CD4-positive, alpha-beta T cell treated with Interferon gamma for 1 hour (primary cell): ENCODE measurements around the gene NQO2.
"Not testable (repeated sequence)": the region's sequence is repeated elsewhere in the genome, so short reads cannot be mapped to it uniquely, and the experiment has no call there.

Experiments used
- DNase-seq: peaks from one replicate; pipeline ENCODE4 v3.0.0-alpha.2; 2020

NQO2 gene

GRCh38 chr6:2970753-2971419 lies 28.8 kb upstream of the NQO2 start:
- peak; percentile 49 for DNase-seq

GRCh38 chr6:2971420-2972218 lies 28.1 kb upstream of the NQO2 start, which contains the start of gene SERPINB6:
SERPINB6 (minus strand) TSS chr6:2971567; CDS start chr6:2959332, 12,235 bp downstream.
- DNase-seq = peak; percentile 37

GRCh38 chr6:2972219-2972487 lies 27.5 kb upstream of the NQO2 start:
- not testable (repeated sequence) for DNase-seq

GRCh38 chr6:2972685-2973084 lies 27.0 kb upstream of the NQO2 start:
- DNase-seq = not testable (repeated sequence)

DNA sequence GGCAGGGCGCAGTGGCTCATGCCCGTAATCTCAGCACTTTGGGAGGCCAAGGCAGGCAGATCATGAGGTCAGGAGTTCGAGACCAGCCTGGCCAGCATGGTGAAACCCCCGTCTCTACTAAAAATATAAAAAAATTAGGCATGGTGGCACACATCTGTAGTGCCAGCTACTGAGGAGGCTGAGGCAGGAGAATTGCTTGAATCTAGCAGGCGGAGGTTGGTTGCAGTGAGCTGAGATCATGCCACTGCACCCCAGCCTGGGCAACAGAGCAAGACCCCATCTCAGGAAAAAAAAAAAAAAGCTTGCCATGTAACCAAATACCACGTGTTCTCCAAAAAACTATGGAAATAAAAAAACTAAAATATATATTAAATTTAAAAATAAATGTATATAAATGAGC lies 26.5 kb upstream of the NQO2 start:
- DNase-seq = not testable (repeated sequence)

- DNase-seq = no peak
These were observed 26.0 kb upstream of the NQO2 start for GRCh38 chr6:2973676-2974075.

GRCh38 chr6:2976060-2976459 lies 23.6 kb upstream of the NQO2 start:
- no peak for DNase-seq

- DNase-seq = no peak
These were observed 23.1 kb upstream of the NQO2 start for GRCh38 chr6:2976571-2977085.

- DNase-seq = no peak
These were observed 22.4 kb upstream of the NQO2 start for GRCh38 chr6:2977290-2977689.

DNA sequence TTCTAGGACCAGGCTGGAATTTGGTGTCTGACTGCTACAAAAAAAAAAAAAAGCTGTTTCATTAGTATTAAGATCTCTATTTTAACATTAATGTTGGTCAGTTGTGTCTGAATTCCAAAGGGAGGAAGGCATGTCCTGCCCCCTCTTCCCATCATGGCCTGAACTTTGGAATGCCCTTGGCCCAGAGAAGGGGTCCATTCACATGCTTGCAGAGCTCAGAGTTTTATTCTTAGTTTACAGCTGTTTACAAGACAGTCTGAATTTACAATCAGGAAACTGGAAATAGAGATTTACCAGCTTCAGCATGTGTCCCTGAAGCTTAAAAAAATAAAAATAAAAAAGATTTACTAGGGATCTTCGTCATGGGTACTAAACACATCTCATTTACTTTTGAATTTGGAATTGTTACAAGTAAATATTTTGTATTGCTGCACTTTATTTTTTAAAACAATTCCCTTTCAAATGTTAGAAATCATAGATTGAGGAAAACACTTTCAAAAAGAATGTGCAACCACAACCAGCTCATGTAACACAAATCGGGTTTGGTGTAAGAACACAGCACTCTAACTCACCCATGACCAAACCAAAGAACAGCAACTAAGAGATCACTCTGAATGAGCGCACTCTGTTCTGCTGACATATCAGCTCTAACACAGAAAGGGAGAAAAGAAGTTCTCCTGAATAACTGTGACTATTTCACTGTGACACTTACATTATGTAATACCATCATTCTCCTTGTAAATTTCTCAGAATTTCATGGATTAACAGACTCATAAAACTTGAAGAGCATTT lies 21.7 kb upstream of the NQO2 start:
- DNase-seq = no peak

GRCh38 chr6:2978923-2979322 lies 20.8 kb upstream of the NQO2 start:
- no peak for DNase-seq

GRCh38 chr6:2979819-2980464 lies 19.8 kb upstream of the NQO2 start:
- DNase-seq = no peak

- DNase-seq = no peak
These were observed 19.2 kb upstream of the NQO2 start for GRCh38 chr6:2980465-2980855.

GRCh38 chr6:2982426-2983117 lies 17.1 kb upstream of the NQO2 start:
- DNase-seq = no peak

DNA sequence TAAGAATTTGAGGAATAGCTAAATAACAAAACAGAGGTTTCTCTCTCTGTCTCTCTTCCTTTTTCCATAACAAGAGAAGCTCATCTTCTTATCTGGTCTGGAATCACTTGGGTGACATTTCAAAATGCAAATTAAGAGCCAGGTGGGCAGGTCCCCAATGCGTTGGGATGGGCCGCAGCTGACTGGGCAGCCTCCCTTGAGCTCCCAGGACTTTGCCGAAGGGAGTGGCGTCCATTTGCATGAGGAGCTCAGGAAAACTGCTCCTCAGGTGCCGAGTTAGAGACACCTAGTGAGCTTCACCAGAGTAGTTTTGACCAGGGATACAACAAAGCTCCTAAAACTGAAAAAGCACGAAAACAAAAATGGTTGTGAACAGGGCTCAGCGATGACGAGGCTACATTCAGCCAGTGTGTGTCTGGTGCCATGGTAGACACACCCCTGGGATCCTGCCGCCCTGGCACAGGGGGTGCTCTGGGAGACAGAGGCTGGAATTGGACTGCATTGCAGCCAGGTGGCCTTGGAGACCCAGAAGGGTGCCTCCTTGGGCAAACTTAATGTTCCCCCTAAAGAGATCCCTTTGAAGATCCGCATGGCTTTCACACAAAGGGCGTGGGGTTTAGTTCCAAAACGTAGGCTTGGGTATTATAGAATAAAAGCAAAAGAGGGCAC lies 14.8 kb upstream of the NQO2 start:
- DNase-seq = no peak

DNA sequence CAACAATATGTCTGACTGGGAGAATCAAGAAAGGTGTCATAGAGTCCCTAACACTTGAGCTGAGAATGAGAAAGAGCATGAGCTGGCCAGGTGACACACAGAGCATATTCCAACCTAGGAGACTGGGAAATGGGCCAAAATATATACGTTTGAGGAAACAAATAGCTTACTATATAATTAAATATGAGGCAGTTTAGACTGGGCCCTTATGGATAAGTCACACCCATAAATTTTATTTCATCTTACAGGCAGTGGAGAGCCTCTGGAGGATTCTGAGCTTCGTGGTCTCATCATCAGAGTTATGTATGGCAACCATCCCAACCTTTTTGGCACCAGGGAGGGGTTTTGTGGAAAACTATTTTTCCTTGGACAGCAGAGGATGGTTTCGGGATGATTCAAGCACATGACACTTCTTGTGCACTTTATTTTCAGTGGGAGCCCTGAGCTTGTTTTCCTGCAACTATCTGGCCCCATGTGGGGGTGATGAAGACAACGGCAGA lies 12.9 kb upstream of the NQO2 start:
- no peak for DNase-seq

DNA sequence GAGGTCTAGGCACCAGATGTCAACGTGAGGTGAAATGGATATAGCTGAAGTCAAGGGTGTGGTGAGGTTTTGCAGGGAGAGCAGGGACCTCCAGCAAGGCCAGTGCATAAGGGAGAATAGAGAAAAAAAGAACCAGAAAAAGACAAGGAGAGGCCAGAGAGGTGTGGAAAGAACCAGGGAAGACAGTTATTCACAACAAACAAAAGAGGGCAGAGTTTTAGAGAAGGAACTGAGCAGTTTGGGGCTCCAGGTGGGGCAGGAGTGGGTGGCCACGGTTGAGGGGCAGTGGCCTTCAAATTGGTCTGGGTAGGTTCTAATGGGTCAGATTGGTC lies 11.6 kb upstream of the NQO2 start:
- DNase-seq = no peak

- peak; percentile 81 for DNase-seq
These were observed 11.0 kb upstream of the NQO2 start for GRCh38 chr6:2988426-2989331.

- DNase-seq = peak; percentile 85
These were observed 10.1 kb upstream of the NQO2 start for GRCh38 chr6:2989332-2990247.
